Spinal cord (tissue), 10 donors: Measurements from ENCODE around the gene SLC2A10. TPM values are rescaled to one million over a fixed set of nuclear protein-coding genes. Genes with fewer than 3 reads are reported as not detected.

Experiments
- DNase-seq, 6 donors: peaks; one replicate each; pipeline versions ENCODE4 v3.0.0 to v3.0.0-alpha.2; 2013 to 2015; ENCODE audit warnings: low spot score in 6 of 6, low read depth in 4 of 6
- H3K27ac ChIP-seq: one replicate; pipeline ENCODE4 v1.5.1; 2013; ENCODE audit warnings: low read depth, low read length, control low read depth
- H3K27me3 ChIP-seq: one replicate; pipeline ENCODE4 v1.6.1; 2013; ENCODE audit warnings: low read length; ENCODE audit not compliant: control insufficient read depth, insufficient read depth
- H3K36me3 ChIP-seq: one replicate; pipeline ENCODE4 v1.6.1; 2013; ENCODE audit warnings: low read length; ENCODE audit not compliant: control insufficient read depth, insufficient read depth
- H3K4me1 ChIP-seq: one replicate; pipeline ENCODE4 v1.6.1; 2013; ENCODE audit warnings: low read length; ENCODE audit not compliant: control insufficient read depth, insufficient read depth
- H3K4me3 ChIP-seq: one replicate; pipeline ENCODE4 v1.5.1; 2013; ENCODE audit warnings: low read depth, low read length, control low read depth
- H3K9me3 ChIP-seq: one replicate; pipeline ENCODE4 v1.6.1; 2013; ENCODE audit warnings: low read length; ENCODE audit not compliant: control insufficient read depth, insufficient read depth
- WGBS: methylation state at CpG from one replicate; pipeline ENCODE4 v1.1.5; 2013; ENCODE audit warnings: missing lambda C conversion rate; ENCODE audit not compliant: insufficient coverage; 5-methylcytosine and 5-hydroxymethylcytosine counted together
- polyA plus RNA-seq, 2 donors: library from polyadenylated mRNA; unstranded; fragments of 120-200 nt; gene quantifications; one replicate each; pipeline ENCODE4 v1.2.1, GENCODE V29; 2013; ENCODE audit not compliant: insufficient read length in 2 of 2
- total RNA-seq, 2 donors: library from RNA; depleted of rRNA in 1 of 2; stranded (reverse); fragments of 120-200 nt in 1 of 2; fragments of >200 nt in 1 of 2; gene quantifications; one replicate each; pipeline versions ENCODE4 v1.2.3 to v1.2.4, GENCODE V29; 2013 to 2014
- donor health status: healthy.

Gene SLC2A10
- total and polyA plus RNA-seq, 4 donors = 14.6 to 31.1 (median 17.3) TPM

DNA sequence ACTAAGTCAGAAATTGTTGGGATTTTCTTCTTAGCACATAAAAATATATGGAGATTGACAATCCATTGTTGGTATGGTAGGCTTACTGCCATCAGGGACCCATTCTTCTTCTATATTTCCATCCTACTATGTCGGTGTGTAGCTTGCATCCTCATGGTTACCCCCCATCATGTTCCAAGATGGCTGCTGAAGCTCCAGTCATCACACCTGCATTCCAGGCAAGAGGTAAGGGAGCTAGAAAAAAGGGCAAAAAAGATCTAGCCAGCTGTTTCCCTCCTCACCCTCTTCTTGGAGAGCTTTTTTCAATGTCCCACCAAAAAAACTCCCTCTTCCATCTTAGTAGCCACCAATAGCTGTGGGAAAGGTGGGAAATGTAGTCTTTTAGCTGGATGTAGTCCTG, 13.6 kb downstream of the SLC2A10 start:
- Histone ChIP-seq H3K9me3 (peaks cover 3% of the 10 kb centered on the region), H3K4me1 (no peaks in the 10 kb centered on the region), H3K36me3 (peaks cover 15% of the 10 kb centered on the region), H3K27me3 (no peaks in the 10 kb centered on the region), H3K4me3 (no peak overlapping the region), H3K27ac (no peak overlapping the region)
- no CpG with 5 or more reads among the region's 1 CpG for WGBS
- DNase-seq = no peak

DNA sequence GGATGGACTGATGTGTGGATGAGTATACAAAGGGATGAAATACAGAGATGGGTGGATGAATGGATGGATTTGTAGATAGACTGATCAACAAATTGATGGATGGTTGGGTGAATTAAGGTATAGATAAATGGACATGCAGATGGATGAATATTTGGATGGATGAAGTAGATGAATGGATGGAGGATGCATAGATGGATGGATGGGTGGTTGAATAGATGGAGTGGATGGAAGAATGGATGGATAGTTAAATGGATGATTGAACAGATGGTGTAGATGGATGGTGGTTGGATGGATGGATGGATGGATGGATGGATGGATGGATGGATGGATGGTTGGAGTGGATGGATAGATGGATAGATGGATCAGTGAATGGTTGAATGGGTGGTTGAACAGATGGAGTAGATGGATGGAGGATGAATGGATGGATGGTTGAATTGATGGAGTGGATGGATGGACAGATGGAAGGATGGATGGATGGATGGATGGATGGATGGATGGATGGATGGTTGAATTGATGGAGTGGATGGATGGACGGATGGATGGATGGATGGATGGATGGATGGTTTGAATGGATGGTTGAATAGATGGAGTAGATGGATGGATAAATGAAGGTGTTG, 15.0 kb downstream of the SLC2A10 start:
- WGBS = no CpG with 5 or more reads among the region's 1 CpG
- DNase-seq = no peak
- H3K4me3 ChIP-seq = no peak overlapping the region
- H3K27ac ChIP-seq = no peak overlapping the region
- peaks cover 3% of the 10 kb centered on the region for H3K9me3 ChIP-seq
- H3K36me3 ChIP-seq = peaks cover 19% of the 10 kb centered on the region
- H3K27me3 ChIP-seq = no peaks in the 10 kb centered on the region
- no peaks in the 10 kb centered on the region for H3K4me1 ChIP-seq

DNA sequence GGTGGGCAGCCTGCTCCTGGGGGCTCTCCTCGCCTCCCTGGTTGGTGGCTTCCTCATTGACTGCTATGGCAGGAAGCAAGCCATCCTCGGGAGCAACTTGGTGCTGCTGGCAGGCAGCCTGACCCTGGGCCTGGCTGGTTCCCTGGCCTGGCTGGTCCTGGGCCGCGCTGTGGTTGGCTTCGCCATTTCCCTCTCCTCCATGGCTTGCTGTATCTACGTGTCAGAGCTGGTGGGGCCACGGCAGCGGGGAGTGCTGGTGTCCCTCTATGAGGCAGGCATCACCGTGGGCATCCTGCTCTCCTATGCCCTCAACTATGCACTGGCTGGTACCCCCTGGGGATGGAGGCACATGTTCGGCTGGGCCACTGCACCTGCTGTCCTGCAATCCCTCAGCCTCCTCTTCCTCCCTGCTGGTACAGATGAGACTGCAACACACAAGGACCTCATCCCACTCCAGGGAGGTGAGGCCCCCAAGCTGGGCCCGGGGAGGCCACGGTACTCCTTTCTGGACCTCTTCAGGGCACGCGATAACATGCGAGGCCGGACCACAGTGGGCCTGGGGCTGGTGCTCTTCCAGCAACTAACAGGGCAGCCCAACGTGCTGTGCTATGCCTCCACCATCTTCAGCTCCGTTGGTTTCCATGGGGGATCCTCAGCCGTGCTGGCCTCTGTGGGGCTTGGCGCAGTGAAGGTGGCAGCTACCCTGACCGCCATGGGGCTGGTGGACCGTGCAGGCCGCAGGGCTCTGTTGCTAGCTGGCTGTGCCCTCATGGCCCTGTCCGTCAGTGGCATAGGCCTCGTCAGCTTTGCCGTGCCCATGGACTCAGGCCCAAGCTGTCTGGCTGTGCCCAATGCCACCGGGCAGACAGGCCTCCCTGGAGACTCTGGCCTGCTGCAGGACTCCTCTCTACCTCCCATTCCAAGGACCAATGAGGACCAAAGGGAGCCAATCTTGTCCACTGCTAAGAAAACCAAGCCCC, 16.0 kb downstream of the SLC2A10 start:
- WGBS = 97% methylated on average over 27 of the region's 27 CpGs
- Histone ChIP-seq H3K36me3 (peaks cover 19% of the 10 kb centered on the region), H3K4me1 (no peaks in the 10 kb centered on the region), H3K27ac (no peak overlapping the region), H3K9me3 (peaks cover 3% of the 10 kb centered on the region), H3K27me3 (no peaks in the 10 kb centered on the region), H3K4me3 (no peak overlapping the region)
- DNase-seq = no peak

DNA sequence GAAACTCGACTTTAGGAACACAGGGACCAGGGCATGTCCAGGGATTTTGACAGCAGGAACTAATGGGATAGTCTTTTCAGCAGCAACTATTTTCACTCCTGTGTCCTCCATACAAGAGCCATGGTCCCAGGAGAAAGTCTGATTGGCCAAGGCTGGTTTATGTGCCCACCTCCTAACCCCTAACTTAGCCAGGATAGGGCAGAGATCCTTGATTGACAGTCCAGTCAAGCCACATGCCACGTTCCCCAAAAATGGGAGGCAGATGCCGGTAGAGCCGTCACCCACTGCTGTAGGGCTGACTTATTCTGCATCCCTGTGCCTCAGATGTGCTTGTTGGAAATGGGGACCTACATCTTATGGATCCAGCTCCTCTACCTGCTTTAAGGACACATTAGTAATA, 22.3 kb downstream of the SLC2A10 start:
- Histone ChIP-seq H3K4me3 (no peak overlapping the region), H3K4me1 (no peaks in the 10 kb centered on the region), H3K27me3 (no peaks in the 10 kb centered on the region), H3K9me3 (no peaks in the 10 kb centered on the region), H3K36me3 (peaks cover 5% of the 10 kb centered on the region), H3K27ac (no peak overlapping the region)
- 86% methylated on average over 4 of the region's 4 CpGs for WGBS
- no peak for DNase-seq

DNA sequence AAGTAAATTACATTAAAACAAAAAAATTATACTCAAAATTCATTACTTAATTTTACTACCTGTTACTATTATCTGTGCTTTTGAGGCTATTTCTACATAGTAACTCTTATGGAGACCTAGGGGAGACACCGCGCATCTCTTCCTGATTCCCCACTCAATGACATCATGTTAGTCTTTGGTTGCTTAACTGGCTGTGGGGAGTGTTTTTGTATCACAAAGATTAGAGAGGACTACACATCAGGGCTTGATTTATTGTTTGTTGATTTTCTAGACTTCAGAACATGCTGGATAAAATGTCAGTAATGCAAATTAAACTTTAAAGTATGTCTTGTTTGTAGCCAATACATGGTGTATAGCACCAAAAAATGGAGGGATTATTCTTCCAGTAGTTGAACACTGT, 26.0 kb downstream of the SLC2A10 start:
- Histone ChIP-seq H3K4me1 (no peaks in the 10 kb centered on the region), H3K9me3 (no peaks in the 10 kb centered on the region), H3K4me3 (no peak overlapping the region), H3K27ac (no peak overlapping the region), H3K27me3 (no peaks in the 10 kb centered on the region), H3K36me3 (no peaks in the 10 kb centered on the region)
- WGBS = no CpG with 5 or more reads among the region's 2 CpGs
- no peak for DNase-seq

DNA sequence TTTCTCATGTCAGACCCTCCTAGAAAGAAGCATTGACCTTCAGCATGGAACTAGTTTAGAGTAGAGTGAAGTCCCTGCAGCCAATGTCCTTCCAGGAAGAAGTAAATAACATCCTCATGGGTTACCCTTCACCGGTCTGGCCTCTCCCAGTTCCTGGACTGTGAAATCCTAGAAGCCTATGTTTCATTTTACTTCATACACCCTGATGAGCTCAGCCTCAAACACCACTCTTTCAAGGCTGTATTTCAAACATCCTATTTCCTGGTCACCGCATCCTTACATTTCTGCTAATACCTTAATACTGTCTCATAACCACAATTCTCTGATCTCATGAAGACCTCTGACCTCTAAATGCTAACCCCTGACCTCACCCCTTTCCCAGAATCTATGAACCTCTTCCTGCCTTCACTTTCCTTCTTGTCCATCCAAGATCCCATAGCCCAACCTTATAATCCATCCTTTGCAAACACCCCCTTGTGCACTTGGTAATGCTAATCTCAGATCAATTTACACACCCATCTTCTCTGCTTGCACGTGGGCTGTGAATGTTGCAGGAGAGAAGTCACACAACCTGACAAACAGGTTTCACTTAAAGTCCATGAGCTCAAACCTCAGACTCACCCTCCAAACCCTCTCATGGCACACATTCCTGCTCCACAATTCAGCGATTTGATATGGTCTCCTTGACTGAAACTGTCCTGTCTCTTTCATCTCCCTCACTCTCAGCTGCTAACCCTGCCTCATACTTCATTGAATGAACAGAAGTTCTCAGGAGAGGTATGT, 30.2 kb downstream of the SLC2A10 start:
- Histone ChIP-seq H3K4me3 (no peak overlapping the region), H3K9me3 (no peaks in the 10 kb centered on the region), H3K36me3 (no peaks in the 10 kb centered on the region), H3K27me3 (no peaks in the 10 kb centered on the region), H3K4me1 (peaks cover 4% of the 10 kb centered on the region), H3K27ac (no peak overlapping the region)
- WGBS = 67% methylated on average over 4 of the region's 4 CpGs
- DNase-seq = no peak

DNA sequence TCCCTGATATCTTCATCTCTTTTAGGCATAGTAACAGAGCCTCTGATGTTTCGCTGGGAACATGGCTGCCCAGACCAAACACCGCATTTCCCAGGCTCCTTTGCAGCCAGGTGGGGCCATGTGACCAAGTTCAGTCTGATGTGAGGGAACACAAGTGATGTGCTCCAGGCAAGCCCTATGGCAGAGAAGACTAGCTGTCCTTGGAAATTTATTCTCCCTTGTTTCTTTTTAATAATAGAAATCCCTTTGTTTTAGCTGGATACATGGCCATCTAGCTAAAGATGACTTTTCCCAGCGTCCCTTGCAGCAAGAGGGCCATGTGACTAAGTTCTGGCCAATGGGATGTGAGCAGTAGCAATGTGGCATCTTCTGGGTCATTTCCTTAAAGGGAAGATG, 30.8 kb downstream of the SLC2A10 start:
- Histone ChIP-seq H3K9me3 (no peaks in the 10 kb centered on the region), H3K27ac (no peak overlapping the region), H3K4me3 (no peak overlapping the region), H3K36me3 (no peaks in the 10 kb centered on the region), H3K27me3 (no peaks in the 10 kb centered on the region), H3K4me1 (peaks cover 4% of the 10 kb centered on the region)
- no peak for DNase-seq
- WGBS = 87% methylated on average over 3 of the region's 3 CpGs

DNA sequence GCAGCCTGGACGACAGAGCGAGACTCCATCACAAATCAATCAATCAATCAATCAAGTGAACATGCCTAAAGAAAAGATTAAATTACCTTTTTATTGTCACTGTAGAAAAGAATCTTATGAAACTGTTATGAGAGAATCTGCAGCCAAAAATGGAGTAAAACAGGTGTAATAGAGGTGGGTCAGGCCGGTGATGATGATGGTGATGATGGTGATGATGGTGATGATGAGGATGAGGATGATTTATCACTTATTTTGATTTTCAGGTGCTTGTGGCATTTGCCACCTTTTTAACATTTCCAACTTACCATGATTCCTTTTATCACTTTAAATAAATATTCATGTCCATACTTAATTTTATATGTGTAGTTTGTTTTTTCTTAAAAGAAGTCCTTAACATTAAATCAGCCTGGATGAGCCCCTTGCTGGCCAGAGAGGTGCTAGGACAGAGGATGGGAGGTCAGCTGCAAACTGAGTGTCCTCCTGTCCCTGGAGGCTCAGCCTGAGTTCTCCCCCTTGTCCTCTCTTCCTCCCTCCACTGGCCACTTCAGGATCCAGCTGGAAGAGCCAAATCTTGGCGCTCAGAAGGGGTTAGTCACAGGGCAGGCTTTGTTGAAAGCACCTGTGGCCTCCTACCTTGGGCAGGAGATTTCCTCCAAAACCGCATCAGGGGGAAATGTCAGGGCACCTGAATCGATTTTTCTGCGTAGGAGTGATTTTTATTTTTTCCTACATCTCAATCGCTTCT, 32.6 kb downstream of the SLC2A10 start:
- Histone ChIP-seq H3K36me3 (no peaks in the 10 kb centered on the region), H3K27ac (no peak overlapping the region), H3K27me3 (no peaks in the 10 kb centered on the region), H3K4me3 (no peak overlapping the region), H3K9me3 (no peaks in the 10 kb centered on the region), H3K4me1 (peaks cover 4% of the 10 kb centered on the region)
- no peak for DNase-seq
- WGBS = 67% methylated on average over 1 of the region's 8 CpGs

DNA sequence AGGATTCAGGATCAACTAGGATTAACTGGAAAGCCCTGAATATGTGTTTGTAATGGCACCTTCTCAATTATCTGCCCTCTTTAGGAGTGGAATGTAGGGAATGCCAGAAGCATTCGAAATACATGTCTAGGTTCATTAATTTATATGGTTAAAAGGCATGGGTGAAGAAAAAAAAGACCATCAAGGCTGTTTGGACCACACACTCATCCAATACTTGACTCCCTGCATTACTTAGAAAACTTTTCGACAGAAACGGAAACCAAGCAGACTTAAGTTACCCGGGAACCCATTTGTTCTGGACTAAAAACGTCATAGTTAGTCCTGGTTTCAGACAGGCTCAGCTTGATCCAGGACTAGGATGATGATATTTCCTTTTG, 33.2 kb downstream of the SLC2A10 start:
- WGBS = 88% methylated on average over 4 of the region's 5 CpGs
- Histone ChIP-seq H3K36me3 (no peaks in the 10 kb centered on the region), H3K27me3 (no peaks in the 10 kb centered on the region), H3K9me3 (no peaks in the 10 kb centered on the region), H3K4me1 (peaks cover 4% of the 10 kb centered on the region), H3K27ac (no peak overlapping the region), H3K4me3 (no peak overlapping the region)
- DNase-seq = no peak
